T-helper 2 cell treated with Interferon-gamma antibody and Interleukin-4, amounts not matched to agents 5 μg/mL and 100 μg/mL, for 36 hours (primary cell): ENCODE results near the gene GRIA1.

Source experiments
- DNase-seq: peaks from one replicate; pipeline ENCODE4 v3.0.0; 2021; ENCODE audit warnings: low spot score
- H3K27ac Mint-ChIP-seq: one replicate; pipeline ENCODE4 v1.8.0; 2021; ENCODE audit warnings: mild to moderate bottlenecking, mixed read lengths
- H3K27me3 Mint-ChIP-seq: one replicate; pipeline ENCODE4 v1.8.0; 2021; ENCODE audit warnings: low read depth, mixed read lengths
- H3K36me3 Mint-ChIP-seq: one replicate; pipeline ENCODE4 v1.8.0; 2021; ENCODE audit warnings: low read depth, mixed read lengths
- H3K4me1 Mint-ChIP-seq: one replicate; pipeline ENCODE4 v1.8.0; 2021; ENCODE audit warnings: low read depth, mixed read lengths
- H3K4me3 Mint-ChIP-seq: one replicate; pipeline ENCODE4 v1.8.0; 2022; ENCODE audit warnings: mild to moderate bottlenecking, moderate library complexity, mixed read lengths
- H3K9me3 Mint-ChIP-seq: one replicate; pipeline ENCODE4 v1.8.0; 2021; ENCODE audit warnings: mixed read lengths

Gene GRIA1

DNA sequence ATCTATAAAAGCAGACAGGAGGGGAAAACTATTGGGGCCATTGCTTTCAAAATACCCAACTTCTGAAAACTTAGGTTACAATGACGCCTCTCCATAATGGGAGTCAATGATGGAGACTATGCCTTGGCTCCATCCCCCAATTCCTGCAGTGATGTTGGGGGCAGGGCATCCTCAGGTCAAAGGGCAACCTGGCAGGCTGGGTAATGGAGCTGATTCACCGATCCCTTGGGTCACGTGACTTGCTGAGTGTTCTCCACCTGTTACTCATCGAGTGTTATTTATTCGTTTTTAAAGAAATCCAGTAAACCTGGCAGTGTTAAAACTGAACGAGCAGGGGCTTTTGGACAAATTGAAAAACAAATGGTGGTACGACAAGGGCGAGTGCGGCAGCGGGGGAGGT is 303.9 kb downstream of the GRIA1 start:
- H3K27me3 Mint-ChIP-seq = no peaks in the 10 kb centered on the region
- H3K4me1 Mint-ChIP-seq = no peaks in the 10 kb centered on the region
- no peak overlapping the region for H3K4me3 Mint-ChIP-seq
- DNase-seq = no peak
- no peak overlapping the region for H3K27ac Mint-ChIP-seq
- no peaks in the 10 kb centered on the region for H3K36me3 Mint-ChIP-seq
- H3K9me3 Mint-ChIP-seq = no peaks in the 10 kb centered on the region

DNA sequence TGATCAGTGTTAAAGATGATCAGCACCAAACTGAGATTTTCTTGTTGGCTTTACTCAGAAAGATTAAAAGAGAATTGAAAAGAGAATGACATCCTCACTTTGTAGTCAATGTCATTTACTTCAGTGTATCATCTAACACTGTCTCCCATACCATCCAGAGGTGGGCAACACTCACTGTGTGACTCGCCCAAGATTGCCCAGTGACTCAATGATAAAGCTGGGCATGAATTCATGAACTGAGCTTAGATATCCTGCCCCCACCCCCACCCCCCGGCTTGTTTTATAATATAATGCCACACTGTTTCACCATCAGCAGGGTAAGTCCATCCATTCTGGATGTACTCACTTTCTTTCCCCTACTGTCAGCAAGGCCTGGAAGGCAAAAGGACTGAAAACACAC is 306.1 kb downstream of the GRIA1 start:
- no peak overlapping the region for H3K27ac Mint-ChIP-seq
- H3K4me1 Mint-ChIP-seq = no peaks in the 10 kb centered on the region
- no peaks in the 10 kb centered on the region for H3K9me3 Mint-ChIP-seq
- H3K36me3 Mint-ChIP-seq = no peaks in the 10 kb centered on the region
- H3K4me3 Mint-ChIP-seq = no peak overlapping the region
- no peak for DNase-seq
- no peaks in the 10 kb centered on the region for H3K27me3 Mint-ChIP-seq

DNA sequence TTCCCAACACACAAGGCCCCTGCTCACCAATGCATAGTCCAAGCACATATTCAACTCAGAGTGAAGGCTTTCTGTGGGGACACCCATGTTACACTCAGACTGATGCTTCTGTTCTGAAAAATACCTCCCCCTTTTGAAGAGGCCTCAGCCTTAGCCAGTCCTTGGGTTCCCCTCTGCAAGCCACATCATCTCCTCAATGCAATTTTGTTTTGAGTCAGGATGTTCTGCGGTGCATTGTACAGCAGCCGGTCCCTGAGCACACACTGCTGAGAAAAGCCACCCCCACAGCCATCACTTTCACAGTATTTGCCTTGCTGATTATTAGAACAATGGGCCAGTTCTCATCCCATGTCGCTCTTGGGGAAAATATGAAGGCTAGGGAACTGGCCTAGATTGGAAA is 307.0 kb downstream of the GRIA1 start:
- Mint-ChIP-seq H3K4me1 (no peaks in the 10 kb centered on the region), H3K27me3 (no peaks in the 10 kb centered on the region), H3K9me3 (no peaks in the 10 kb centered on the region), H3K36me3 (no peaks in the 10 kb centered on the region), H3K27ac (no peak overlapping the region), H3K4me3 (no peak overlapping the region)
- DNase-seq = no peak

DNA sequence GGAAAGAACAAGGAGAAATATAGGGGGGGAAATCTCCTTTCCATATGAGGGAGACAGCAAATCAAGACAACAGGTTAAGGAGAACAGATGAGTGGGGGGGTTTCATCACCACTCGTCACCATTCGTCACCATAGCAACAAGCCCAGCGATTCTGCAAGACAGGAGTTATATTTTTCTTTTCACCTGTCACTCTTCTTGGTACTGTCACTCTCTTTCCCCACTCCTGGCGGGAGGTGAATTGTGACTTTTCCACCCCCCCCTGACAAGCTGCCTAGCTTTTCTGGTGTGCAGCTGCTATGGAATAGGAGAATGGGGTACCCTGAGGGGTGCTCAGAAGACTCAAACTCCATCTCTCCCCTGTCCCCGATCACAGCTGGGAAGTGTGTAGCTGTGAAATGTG is 308.4 kb downstream of the GRIA1 start:
- H3K9me3 Mint-ChIP-seq = no peaks in the 10 kb centered on the region
- H3K4me1 Mint-ChIP-seq = no peaks in the 10 kb centered on the region
- H3K36me3 Mint-ChIP-seq = no peaks in the 10 kb centered on the region
- H3K27ac Mint-ChIP-seq = no peak overlapping the region
- H3K4me3 Mint-ChIP-seq = no peak overlapping the region
- no peak for DNase-seq
- H3K27me3 Mint-ChIP-seq = no peaks in the 10 kb centered on the region

DNA sequence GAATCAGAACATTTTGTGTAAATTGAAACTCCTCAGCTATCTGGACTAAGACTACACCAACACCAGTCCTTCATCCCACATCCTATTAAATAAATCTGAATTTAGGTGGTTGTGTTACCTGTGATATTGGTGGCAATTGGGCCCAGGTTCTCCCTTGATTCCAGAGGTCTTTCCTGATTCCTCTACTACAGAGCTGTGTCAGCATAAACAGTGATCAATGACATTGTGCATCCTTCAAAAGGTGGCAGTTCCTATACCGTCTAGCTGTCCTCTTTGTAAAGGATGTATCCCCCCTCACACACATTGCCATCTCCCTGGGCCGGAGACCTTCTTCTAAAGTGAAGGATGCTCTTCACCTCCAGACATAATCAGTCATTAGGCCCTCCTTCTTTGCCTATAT is 309.0 kb downstream of the GRIA1 start:
- no peak for DNase-seq
- H3K27me3 Mint-ChIP-seq = no peaks in the 10 kb centered on the region
- no peak overlapping the region for H3K4me3 Mint-ChIP-seq
- no peaks in the 10 kb centered on the region for H3K36me3 Mint-ChIP-seq
- H3K27ac Mint-ChIP-seq = no peak overlapping the region
- H3K9me3 Mint-ChIP-seq = no peaks in the 10 kb centered on the region
- H3K4me1 Mint-ChIP-seq = no peaks in the 10 kb centered on the region

DNA sequence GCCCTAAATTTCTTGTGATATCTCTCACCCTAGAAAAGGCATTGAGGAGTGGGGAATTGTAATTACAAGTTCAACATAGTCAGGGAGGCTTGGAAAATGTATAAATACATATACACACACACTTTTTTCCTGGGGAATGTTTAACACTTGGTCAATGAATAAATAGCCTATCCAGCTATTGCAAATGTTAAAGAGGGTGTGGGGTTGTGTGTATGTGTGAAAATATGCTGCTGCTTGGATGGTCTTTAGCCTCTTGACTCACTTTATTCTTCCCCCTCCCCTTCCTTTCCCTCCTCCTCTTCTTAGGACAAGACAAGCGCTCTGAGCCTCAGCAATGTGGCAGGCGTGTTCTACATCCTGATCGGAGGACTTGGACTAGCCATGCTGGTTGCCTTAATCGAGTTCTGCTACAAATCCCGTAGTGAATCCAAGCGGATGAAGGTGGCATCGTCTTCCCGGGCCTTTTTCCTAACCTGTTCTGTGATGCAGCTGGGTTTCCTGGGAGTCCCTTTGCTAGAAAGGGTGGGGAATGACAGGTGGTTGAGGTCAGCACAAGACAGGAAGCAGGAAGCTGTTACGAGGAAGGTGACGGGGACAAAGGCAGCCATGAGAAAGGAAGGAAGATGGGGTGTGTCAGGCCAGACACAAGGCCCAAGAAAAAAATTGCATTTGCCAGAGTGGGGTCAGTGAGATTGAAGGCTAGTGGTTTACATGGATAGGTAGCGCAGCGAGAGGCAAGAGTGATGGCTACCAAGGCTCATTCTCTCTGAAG is 311.8 kb downstream of the GRIA1 start:
- H3K4me1 Mint-ChIP-seq = no peaks in the 10 kb centered on the region

DNA sequence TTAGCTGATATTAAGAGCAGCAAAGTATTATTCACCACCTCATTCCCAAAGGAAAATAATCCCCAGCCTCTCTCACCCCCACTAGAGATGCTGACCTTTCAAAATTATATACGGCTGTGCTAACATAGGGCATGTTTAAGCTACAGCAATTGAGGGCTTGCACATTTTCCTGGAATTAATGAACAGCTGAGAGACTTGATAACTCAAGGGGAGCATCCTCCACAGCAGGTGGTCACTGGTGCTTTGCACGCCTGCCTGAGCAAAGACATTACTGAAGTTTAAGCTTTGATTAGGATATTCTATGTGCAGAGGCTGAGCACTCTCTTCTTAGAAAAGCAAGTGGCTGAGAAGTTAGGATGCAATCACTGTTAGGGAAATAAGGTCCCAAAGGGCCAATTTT is 317.3 kb downstream of the GRIA1 start:
- Mint-ChIP-seq H3K9me3 (no peaks in the 10 kb centered on the region), H3K4me3 (no peak overlapping the region), H3K27me3 (no peaks in the 10 kb centered on the region), H3K36me3 (no peaks in the 10 kb centered on the region), H3K27ac (no peak overlapping the region), H3K4me1 (no peaks in the 10 kb centered on the region)
- DNase-seq = no peak

More for the DNA sequence above, 311.8 kb downstream of the GRIA1 start:
- Mint-ChIP-seq H3K4me3 (no peak overlapping the region), H3K27ac (no peak overlapping the region), H3K9me3 (no peaks in the 10 kb centered on the region), H3K27me3 (no peaks in the 10 kb centered on the region), H3K36me3 (no peaks in the 10 kb centered on the region)
- no peak for DNase-seq

DNA sequence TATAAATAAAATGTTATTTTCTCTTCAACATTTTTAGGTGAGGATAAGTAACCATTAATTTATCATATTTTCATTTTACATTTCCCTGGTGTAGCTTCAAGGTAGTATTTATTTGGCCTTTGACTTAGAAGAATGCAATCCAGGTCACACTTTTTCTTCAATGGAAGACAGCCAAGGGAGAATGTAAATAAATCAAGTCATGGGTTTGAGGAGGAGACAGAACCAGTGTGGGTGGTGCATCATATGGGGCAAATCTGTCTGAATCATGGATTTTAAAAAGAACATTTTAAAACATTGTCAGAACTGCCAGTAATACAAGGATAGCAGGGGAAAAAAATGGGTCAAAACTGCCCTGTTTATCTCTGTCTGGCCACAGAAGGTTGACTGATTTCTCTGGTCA is 318.7 kb downstream of the GRIA1 start:
- H3K27me3 Mint-ChIP-seq = no peaks in the 10 kb centered on the region
- no peaks in the 10 kb centered on the region for H3K9me3 Mint-ChIP-seq
- H3K4me1 Mint-ChIP-seq = no peaks in the 10 kb centered on the region
- H3K36me3 Mint-ChIP-seq = no peaks in the 10 kb centered on the region
- no peak for DNase-seq
- H3K27ac Mint-ChIP-seq = no peak overlapping the region
- H3K4me3 Mint-ChIP-seq = no peak overlapping the region

DNA sequence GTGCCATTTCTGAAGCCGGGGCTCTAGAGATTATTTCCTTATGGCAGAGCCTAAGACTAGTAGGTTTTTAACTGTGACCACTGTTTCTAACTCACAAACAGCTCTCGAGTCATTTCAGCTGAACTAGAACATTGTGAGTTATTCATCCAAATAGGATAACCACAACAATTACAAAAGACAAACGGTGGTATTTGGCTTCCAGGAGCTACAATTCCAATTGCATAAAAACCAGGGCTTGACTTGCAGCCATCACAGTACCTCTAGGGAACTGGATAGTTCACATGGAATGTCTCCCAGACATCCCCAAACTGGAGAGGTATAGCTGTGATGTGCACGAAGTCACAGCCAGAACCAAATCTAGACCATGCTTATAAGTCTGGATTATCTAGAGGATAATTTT is 323.4 kb downstream of the GRIA1 start:
- Mint-ChIP-seq H3K9me3 (no peaks in the 10 kb centered on the region), H3K27me3 (no peaks in the 10 kb centered on the region), H3K4me3 (no peak overlapping the region), H3K4me1 (no peaks in the 10 kb centered on the region), H3K36me3 (no peaks in the 10 kb centered on the region), H3K27ac (no peak overlapping the region)
- no peak for DNase-seq

DNA sequence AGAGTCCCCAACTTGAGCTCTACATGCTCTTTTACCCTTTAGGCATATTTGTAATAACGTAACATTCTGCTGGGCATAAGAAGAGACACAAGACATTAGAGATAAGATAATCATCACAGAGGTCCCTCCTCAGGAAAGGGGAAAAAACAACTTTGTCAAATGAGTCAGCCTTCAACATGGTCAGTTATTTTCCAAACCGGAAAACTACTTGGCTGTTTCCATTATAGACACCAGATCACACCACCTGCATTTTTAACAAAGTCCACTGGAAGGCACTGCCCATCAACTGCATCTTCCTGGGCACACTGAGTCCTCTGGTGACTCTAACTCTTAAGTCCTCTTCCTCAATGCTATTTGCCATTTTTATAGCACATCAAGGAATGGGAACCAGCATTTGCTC is 326.4 kb downstream of the GRIA1 start:
- DNase-seq = no peak
- Mint-ChIP-seq H3K4me3 (no peak overlapping the region), H3K36me3 (no peaks in the 10 kb centered on the region), H3K4me1 (no peaks in the 10 kb centered on the region), H3K27me3 (no peaks in the 10 kb centered on the region), H3K27ac (no peak overlapping the region), H3K9me3 (no peaks in the 10 kb centered on the region)

DNA sequence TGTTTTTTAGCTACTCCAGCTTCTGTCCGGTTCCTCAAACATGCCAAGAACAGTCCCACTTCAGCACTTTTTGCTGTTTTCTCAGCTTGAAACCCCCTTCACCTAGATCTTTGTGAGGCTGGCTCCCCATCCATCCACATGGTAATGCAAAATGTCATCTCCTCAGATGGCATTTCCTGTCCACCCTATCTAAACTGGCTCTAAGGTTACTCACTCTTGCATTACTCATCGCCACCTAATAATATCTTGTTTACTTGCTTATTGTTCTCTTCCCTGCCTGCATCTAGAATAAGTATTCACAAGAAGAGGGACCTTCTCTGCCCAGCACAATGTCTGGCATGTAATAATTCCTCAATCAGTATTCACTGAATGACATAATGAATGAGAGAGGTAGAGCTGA is 328.2 kb downstream of the GRIA1 start:
- no peaks in the 10 kb centered on the region for H3K36me3 Mint-ChIP-seq
- H3K9me3 Mint-ChIP-seq = no peaks in the 10 kb centered on the region
- no peak overlapping the region for H3K4me3 Mint-ChIP-seq
- no peak for DNase-seq
- H3K27ac Mint-ChIP-seq = no peak overlapping the region
- no peaks in the 10 kb centered on the region for H3K4me1 Mint-ChIP-seq
- H3K27me3 Mint-ChIP-seq = no peaks in the 10 kb centered on the region

DNA sequence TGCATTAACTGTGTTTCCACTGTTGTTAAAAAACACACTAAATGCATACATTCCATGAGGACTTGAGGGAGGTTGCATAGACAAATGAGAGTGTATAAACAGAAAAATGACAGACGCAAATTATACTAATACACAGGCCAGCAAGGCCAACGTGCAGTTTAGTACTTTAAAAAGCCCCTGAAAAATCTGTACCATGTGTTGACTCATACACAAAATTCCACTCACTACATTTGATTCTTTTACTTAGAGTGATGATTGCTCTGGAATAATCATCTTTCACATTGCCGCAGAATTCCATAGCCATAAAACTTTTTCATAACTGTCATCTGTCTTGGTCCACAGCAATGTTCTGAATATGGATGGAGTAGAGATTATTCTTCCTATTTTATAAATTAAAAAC is 332.6 kb downstream of the GRIA1 start:
- Mint-ChIP-seq H3K9me3 (no peaks in the 10 kb centered on the region), H3K36me3 (no peaks in the 10 kb centered on the region), H3K4me3 (no peak overlapping the region), H3K27me3 (no peaks in the 10 kb centered on the region), H3K4me1 (no peaks in the 10 kb centered on the region), H3K27ac (no peak overlapping the region)
- DNase-seq = no peak

DNA sequence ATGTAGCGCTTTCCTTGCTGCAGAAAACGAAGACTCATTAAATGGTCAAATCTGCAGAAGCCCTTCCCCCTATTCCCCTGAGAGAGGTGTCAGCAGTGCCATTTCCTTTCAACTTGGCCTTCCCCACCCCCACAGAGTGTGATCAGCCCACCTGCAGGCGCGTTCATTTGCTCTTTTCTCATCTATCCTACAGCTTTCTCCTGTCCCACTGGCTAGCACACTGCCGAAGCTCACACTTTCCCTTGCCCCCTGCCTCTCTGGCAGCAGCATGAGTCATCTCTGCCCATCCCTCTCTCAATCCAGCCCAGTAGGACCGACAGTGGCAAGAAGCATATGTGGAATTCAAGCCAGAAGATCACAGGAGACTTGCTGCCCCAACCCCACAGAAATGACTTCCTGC is 334.4 kb downstream of the GRIA1 start:
- no peak for DNase-seq
- Mint-ChIP-seq H3K4me3 (no peak overlapping the region), H3K27me3 (no peaks in the 10 kb centered on the region), H3K36me3 (no peaks in the 10 kb centered on the region), H3K9me3 (no peaks in the 10 kb centered on the region), H3K27ac (no peak overlapping the region), H3K4me1 (no peaks in the 10 kb centered on the region)

DNA sequence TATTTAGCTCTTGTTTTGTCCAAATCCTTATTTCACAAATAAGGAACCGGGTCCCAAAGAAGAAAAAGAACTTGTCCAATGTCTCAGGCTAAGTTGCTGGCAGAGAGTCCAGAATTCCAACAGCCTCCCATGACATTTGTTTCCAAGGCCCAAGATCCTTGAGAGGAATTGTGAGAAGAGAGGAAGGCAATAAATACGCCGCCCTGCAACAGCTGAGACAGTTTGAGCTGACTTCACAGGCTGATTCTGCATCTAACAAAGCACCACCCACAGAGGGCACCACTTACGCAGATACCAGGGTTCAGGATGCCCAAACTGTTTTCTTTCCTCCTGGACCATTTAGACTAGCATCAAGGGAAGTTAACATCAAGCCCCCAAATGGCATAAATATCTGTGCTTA is 336.9 kb downstream of the GRIA1 start:
- H3K4me1 Mint-ChIP-seq = no peaks in the 10 kb centered on the region
- H3K27me3 Mint-ChIP-seq = no peaks in the 10 kb centered on the region
- no peak overlapping the region for H3K27ac Mint-ChIP-seq
- H3K36me3 Mint-ChIP-seq = no peaks in the 10 kb centered on the region
- DNase-seq = no peak
- no peaks in the 10 kb centered on the region for H3K9me3 Mint-ChIP-seq
- no peak overlapping the region for H3K4me3 Mint-ChIP-seq

DNA sequence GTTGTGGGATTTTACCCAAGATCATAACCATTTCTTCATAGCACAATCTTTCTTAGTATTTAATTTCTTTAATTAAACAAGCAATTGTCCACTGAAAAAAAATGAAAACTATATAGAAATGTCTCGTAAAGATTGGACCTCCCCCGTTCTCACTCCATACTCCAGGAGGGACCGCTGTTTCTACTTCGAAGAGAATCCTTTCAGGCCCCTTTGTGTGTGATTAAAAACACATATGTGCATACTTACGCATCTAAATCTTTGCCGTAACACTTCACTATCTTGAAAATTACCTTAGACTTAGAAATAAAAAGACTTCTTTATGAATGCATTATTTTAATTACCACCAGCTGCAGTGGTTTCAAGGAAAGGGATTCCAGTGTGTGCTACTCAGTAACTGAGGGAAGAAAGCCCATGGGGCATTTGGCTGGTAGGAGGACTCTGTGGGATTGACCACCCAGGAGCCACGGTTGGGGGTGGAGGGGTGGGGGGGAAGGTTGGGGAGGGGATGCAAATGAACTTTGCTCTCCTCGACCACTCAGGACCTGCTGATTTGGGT is 339.1 kb downstream of the GRIA1 start:
- H3K4me3 Mint-ChIP-seq = no peak overlapping the region
- H3K27me3 Mint-ChIP-seq = no peaks in the 10 kb centered on the region
- DNase-seq = no peak
- no peaks in the 10 kb centered on the region for H3K36me3 Mint-ChIP-seq
- no peak overlapping the region for H3K27ac Mint-ChIP-seq
- no peaks in the 10 kb centered on the region for H3K9me3 Mint-ChIP-seq
- no peaks in the 10 kb centered on the region for H3K4me1 Mint-ChIP-seq
